ENCODE measurements around the gene AXDND1. TPM values are rescaled to one million over a fixed set of nuclear protein-coding genes. Genes with fewer than 3 reads are reported as not detected.

The AXDND1 gene, protein sequence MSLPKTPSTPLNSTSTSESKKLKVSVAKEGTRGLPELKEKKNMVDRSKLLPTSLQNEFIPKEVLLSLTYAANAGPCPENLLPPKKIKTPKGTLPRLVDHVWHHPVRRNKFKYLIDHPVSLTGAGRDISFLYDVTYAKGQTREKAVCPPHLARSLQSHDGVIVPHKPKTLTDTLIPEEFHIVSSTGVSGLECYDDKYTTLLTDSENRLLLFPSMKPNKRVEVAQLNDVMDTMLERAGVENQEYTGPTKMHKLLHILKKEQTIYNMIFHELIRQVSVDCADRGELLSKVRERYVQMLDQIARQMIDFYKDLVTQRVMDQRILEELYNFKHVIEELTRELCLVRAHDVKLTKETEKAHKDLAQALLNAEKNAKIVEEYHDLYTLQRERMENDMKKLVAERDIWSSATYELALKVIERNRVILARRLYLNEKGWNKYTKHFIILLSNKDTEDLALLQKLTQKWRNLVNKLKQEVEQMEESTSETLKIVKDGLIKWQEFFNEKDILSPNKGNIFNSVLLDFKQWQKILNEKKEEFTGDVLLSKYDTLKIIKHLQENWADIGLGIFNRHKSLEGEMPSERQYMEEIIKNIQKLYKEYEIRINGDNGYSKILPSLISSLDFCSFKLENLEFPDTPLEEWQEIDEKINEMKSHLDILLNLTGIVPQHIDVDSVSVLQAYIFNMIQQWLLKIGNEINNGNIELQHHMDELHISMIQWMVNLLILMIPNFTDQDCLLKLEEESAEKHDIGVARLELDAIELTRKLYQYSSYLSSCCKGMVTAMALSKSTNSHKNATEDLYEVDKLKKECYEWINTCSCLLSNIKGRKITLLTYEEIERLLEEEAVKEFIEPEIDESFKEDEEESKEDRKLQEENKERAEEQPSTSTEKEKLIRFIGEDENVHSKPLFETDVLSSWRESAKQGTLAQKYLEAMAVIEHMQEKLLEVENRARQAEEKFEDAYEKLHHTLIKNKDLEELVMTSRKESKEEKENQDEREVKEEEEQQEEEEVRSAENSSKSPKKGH
- total RNA-seq = not detected
- long read RNA-seq = 0 reads

DNA sequence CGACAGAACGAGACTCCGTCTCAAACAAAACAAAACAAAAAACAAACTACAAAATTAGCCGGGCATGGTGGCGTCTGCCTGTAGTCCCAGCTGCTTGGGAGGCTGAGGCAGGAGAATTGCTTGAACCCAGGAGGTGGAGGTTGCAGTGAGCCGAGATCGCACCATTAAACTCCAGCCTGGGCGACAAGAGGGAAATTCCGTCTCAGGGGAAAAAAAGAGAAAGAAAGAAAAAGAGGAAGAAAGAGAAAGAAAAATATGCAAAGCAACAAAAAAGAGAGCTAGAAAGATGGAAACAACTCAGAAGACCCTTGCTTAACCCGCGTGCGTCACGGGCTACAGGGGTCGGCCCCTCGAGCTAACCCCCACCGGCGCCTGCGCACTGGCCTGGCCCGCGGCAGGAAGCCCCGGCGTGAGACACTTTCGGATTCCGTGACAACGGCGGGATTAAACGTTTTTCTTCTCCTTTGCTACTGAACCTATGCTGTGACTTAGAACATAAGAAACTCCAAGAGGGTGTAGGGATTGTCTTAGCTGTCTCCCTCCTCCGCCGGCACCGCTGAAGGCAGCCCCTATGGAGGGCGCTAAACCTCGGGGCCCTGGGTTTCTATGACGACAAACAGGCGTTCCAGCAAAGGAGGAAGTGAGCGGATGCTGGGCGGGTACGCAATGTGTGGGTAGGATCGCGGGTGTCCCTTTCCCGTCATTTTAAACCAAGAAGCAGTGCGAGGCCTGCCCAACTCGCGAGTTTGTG is at the start of gene AXDND1:
AXDND1 (plus strand) TSS at position 630 of the 751 bp plus-strand sequence. CDS start 539 bp downstream, outside the sequence.
- peak within 1 kb of the TSS; percentile 92 for H3K27ac ChIP-seq (replicated peaks)
- no peaks in the 10 kb centered on the region for H3K9me3 ChIP-seq (replicated peaks)
- intact Hi-C loops (cut with micrococcal nuclease) = loop anchor here (5.0 kb wide), 1 partner anchor 283 kb away; the partner anchor contains the start of gene TOR3A
- no peaks in the 10 kb centered on the region for H3K27me3 ChIP-seq (ENCODE audit: low read depth)
- TF ChIP-seq, protein P1, sequence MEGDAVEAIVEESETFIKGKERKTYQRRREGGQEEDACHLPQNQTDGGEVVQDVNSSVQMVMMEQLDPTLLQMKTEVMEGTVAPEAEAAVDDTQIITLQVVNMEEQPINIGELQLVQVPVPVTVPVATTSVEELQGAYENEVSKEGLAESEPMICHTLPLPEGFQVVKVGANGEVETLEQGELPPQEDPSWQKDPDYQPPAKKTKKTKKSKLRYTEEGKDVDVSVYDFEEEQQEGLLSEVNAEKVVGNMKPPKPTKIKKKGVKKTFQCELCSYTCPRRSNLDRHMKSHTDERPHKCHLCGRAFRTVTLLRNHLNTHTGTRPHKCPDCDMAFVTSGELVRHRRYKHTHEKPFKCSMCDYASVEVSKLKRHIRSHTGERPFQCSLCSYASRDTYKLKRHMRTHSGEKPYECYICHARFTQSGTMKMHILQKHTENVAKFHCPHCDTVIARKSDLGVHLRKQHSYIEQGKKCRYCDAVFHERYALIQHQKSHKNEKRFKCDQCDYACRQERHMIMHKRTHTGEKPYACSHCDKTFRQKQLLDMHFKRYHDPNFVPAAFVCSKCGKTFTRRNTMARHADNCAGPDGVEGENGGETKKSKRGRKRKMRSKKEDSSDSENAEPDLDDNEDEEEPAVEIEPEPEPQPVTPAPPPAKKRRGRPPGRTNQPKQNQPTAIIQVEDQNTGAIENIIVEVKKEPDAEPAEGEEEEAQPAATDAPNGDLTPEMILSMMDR (IDR thresholded peaks at IDR 0.05; ENCODE audit: borderline replicate concordance) = no peak
- no peaks in the 10 kb centered on the region for H3K36me3 ChIP-seq
- DNase-seq = peak; percentile 84
- H3K4me3 ChIP-seq = peak within 1 kb of the TSS; percentile 82
- H3K4me1 ChIP-seq = peaks cover 15% of the 10 kb centered on the region

DNA sequence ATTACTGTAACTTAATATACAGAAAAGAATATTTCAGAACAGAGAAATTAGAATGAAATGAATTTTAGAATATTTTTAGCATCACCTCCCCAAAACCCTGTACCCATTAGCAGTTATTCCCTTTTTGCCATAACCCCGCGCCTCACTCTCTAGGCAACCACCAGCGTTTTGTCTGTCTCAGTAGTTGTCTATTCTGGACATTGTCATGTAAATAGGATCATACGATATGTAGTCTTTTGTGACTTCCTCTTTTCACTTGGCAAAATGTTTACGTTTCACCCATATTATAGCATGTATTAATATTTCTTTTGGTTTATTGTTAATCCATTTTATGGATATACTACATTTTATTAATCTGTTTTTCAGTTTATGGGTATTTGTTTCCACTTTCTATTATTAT is 47.3 kb upstream of the AXDND1 start:
- Histone ChIP-seq H3K36me3 (peaks cover 3% of the 10 kb centered on the region), H3K4me1 (peaks cover 5% of the 10 kb centered on the region), H3K9me3 (replicated peaks) (peaks cover 6% of the 10 kb centered on the region), H3K27ac (replicated peaks) (no peak overlapping the region), H3K4me3 (no peak overlapping the region), H3K27me3 (ENCODE audit: low read depth) (no peaks in the 10 kb centered on the region)
- intact Hi-C loops (cut with micrococcal nuclease) = no loop called here
- TF ChIP-seq, protein P1 (IDR thresholded peaks at IDR 0.05; ENCODE audit: borderline replicate concordance) = no peak
- DNase-seq = no peak

DNA sequence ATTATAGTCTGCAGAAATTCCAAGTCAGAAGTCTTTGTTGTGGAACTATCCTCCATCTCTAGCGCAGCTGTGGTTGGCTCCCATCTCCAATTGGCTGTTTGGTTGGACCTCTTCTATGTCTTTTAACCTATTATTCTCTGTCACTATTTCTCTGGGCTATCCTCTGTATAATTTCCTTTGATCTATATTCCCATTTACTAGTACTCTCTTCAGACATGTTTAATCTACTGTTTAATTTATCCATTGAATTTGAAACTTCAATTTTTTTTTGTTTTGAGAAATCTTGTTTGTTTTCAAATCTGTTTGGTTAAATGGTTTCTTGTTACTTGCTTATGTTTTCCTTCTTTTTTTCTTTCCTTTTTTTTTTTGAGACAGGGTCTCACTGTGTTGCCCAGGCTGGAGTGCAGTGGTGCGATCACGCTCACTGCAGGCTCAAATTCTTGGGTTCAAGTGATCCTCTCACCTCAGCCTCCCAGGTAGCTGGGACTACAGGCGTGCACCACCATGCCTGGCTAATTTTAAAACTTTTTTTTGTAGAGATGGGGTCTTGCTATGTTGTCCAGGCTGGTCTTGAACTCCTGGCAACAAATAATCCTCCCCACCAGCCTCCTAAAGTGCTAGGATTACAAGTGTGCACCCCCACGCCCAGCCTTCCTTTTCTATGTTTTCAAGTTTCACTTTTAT is 44.1 kb upstream of the AXDND1 start:
- Histone ChIP-seq H3K27ac (replicated peaks) (no peak overlapping the region), H3K36me3 (peaks cover 12% of the 10 kb centered on the region), H3K9me3 (replicated peaks) (peaks cover 6% of the 10 kb centered on the region), H3K4me1 (peaks cover 5% of the 10 kb centered on the region), H3K27me3 (ENCODE audit: low read depth) (no peaks in the 10 kb centered on the region), H3K4me3 (no peak overlapping the region)
- no peak for DNase-seq
- intact Hi-C loops (cut with micrococcal nuclease) = no loop called here
- TF ChIP-seq, protein P1 (IDR thresholded peaks at IDR 0.05; ENCODE audit: borderline replicate concordance) = no peak

DNA sequence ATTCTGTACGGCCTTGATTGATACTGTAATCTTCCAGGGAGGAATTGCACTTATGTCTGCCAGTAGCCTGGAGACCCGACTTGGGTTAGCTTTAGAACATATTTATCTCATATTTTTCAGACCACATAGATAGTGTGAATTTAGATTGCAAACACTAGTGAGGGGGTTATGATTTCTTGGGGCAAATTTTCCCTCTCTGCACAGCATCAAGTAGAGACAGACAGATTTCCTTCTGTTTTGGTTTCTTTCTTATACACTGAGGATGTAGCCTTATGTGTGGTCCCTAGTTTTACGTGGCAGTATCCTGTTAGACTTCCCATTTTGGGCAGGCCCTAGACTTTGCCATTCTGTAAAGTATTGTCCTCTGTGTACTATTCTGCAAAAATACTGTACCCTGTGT is 43.2 kb upstream of the AXDND1 start:
- H3K9me3 ChIP-seq (replicated peaks) = peaks cover 6% of the 10 kb centered on the region
- no peak overlapping the region for H3K27ac ChIP-seq (replicated peaks)
- no peaks in the 10 kb centered on the region for H3K27me3 ChIP-seq (ENCODE audit: low read depth)
- peak overlapping the region; percentile 6 for H3K4me3 ChIP-seq
- intact Hi-C loops (cut with micrococcal nuclease) = no loop called here
- no peak for DNase-seq
- peaks cover 12% of the 10 kb centered on the region for H3K36me3 ChIP-seq
- TF ChIP-seq, protein P1 (IDR thresholded peaks at IDR 0.05; ENCODE audit: borderline replicate concordance) = no peak
- peaks cover 5% of the 10 kb centered on the region for H3K4me1 ChIP-seq

Measured in left ventricle myocardium inferior (tissue), 1 donor.